ENCODE measurements around the gene DERA.
"Not testable (repeated sequence)": the region's sequence is repeated elsewhere in the genome, so short reads cannot be mapped to it uniquely, and the experiment has no call there.

Gene DERA

DNA sequence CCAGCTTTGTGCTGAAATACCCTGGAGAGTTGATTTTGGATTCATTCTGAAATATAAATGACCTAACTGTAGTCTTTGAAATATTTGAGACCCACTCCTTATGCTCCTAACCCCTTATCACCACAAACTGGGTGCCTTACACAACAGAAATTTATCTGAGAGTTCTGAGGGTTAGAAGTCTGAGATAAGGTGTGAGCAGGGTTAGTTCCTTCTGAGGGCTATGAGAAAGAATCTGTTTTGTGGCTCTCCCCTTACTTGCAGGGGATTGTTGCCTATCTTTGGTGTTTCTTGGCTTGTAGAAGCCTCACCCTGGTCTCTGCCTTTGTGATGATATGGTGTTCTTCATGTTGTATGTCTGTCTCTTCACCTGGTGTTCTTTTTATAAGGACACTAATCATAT is 91.7 kb downstream of the DERA start:
- no peak for DNase-seq (ENCODE audit: low read depth in 2 of 2, low spot score in 1 of 2)

DNA sequence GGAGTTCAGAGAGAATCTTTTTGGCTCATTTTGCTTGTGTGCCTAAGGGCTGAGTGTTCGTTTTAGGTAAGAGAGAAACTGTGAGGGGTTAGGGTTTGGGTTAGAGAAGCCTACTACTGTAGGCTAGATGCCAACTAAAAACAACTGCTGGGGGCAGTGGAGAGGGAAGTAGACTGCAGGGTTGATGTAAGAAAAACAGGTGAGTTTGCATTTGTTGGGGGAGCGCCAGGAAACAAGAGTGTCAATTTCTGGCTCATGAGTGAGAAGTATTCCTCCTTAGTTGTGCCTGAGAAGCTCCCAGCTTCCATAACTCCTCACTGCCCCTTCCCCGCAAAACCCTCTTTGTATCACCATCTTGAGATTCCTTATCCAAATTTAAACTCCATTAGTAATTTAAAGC is 92.3 kb downstream of the DERA start:
- DNase-seq (ENCODE audit: low read depth in 2 of 2, low spot score in 1 of 2), result no peak

GRCh38 chr12:16006752-16007151 is 95.6 kb downstream of the DERA start:
- no peak for DNase-seq (ENCODE audit: low read depth in 2 of 2, low spot score in 1 of 2)

DNA sequence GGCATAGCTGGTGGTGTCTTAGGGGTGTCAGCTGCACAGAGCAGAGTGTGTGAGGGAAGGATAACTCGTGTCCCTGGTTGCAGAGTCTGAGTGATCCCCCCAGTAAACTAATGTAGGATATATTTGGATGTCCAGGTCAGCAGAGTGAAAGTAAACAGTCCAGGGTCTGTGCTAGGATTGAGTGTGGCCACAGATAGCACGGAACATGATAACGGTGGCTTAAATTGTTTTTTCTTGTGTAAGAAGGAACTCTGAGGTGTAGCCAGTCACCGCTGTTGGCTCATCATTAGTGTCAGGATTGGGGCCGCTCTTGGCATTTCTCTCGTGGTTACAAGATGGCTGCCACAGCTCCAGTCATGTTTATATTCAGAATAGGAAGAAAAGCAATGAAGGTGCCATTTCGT is 97.3 kb downstream of the DERA start:
- no peak for DNase-seq (ENCODE audit: low read depth in 2 of 2, low spot score in 1 of 2)

DNA sequence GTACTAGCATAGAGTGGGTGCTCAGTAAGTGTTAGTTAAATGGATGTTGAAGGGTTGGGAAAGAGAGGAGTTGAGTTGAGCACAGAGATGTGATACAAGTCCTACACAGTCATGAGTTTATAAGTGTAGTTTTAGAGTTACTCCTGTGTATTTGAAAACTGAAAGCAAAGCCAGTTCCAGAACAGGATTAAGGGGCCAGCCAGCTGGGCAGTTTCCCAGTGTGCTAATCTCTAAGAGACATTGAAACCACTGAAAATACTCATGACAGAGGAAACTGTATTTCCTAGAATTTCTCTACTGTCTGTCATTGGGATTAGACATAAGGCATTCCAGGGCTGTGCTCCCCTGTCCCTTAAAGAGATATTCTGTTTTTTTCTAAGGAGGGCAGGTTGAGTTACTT is 101.0 kb downstream of the DERA start:
- DNase-seq (ENCODE audit: low read depth in 2 of 2, low spot score in 1 of 2), result no peak

DNA sequence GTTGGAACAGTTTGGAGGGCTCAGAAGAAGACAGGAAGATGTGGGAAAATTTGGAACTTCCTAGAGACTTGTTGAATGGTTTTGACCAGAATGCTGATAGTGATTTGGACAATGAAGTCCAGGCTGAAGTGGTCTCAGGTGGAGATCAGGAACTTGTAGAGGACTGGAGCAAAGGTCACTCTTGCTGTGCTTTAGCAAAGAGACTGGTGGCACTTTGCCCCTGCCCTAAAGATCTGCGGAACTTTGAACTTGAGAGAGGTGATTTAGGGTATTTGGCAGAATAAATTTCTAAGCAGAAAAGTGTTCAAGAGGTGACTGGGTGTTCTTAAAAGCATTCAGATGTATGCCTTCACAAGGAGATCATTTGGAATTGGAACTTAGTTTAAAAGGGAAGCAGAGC is 102.6 kb downstream of the DERA start:
- DNase-seq (ENCODE audit: low read depth in 2 of 2, low spot score in 1 of 2), result not testable (repeated sequence)

DNA sequence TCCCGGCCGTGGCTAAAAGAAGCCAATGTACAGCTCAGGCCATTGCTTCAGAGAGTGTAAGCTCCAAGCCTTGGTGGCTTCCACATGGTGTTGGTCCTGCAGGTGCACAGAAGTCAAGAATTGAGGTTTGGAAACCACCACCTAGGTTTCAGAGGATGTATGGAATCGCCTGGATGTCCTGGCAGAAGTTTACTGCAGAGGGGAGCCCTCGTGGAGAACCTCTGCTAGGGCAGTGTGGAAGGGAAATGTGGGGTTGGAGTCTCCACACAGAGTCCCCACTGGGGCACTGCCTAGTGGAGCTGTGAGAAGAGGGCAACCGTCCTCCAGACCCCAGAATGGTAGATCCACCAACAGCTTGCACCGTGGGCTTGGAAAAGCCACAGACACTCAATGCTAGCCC is 103.3 kb downstream of the DERA start:
- DNase-seq (ENCODE audit: low read depth in 2 of 2, low spot score in 1 of 2), result not testable (repeated sequence)

DNA sequence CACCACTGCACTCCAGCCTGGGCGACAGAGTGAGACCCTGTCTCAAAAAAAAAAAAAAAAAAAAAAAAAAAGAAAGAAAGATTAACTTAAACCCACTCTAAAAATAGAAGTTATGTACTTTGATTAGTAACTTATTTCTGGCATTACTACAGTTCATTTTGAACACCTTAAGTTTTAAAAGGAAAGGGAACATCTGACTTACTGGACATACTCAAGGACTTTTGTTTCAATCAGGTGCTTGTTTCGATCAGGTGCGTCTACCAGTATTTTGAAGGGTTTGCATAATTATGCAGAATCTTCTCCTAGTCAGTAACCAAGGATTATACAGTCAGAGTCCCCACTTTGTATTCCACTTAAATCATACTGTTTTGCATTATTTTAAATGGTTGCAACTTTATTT is 105.6 kb downstream of the DERA start:
- DNase-seq (ENCODE audit: low read depth in 2 of 2, low spot score in 1 of 2), result no peak

DNA sequence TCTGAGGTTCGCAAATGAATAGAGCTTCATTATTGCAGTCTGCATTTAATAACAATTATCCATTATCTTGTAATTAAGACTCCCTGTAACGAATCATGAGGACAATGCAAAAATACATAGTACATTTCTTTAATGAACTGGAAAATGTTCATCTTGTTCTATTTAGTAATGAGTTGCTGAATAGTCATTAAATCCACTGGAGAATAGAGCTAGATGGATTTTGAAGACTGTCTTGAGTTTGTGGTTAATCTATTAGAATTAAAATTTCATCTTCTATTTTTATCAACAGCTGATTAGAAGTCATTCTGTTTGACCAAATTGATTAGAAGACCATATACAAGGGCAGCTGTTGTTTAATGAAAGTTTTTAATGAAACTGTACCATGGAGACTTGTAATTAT is 107.2 kb downstream of the DERA start:
- DNase-seq (ENCODE audit: low read depth in 2 of 2, low spot score in 1 of 2), result no peak

DNA sequence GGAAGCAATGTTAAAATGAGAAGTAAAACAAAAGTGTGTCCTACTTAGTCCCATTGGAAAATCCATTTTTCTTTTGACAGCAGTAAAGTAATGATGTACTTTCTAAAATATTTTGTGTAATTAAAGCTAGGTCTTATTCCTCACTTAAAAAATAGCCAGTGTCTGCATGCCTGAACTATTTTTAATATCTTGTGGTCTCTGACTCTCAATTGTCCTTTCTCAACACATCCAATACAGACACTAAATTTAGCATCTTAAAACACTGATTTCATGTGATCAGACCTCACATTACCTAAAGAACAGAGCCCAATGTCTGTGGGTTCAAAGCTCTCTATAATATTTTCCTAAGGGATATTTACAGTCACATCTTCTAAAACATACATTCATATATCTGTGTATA is 108.0 kb downstream of the DERA start:
- no peak for DNase-seq (ENCODE audit: low read depth in 2 of 2, low spot score in 1 of 2)

- DNase-seq (ENCODE audit: low read depth in 2 of 2, low spot score in 1 of 2), result no peak
Measured at GRCh38 chr12:16020031-16020430, 108.9 kb downstream of the DERA start.

- no peak for DNase-seq (ENCODE audit: low read depth in 2 of 2, low spot score in 1 of 2)
Measured at GRCh38 chr12:16021026-16021425, 109.9 kb downstream of the DERA start.

DNA sequence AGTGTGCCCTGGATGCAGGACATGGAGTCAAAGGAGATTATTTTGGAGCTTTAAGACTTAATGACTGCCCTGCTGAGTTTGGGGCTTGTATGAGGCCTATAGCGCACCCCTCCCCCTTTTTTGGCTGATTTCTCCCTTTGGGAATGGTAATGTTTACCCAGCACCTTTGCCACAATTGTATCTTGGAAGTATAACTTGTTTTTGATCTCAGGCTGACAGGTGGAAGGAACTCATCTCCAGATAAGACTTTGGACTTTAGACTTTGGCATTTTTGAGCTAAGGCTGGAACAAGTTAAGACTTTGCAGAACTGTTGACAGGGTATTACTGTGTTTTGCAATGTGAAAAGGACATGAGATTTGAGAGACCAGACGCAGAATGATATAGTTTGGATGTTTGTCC is 110.5 kb downstream of the DERA start:
- no peak for DNase-seq (ENCODE audit: low read depth in 2 of 2, low spot score in 1 of 2)

- DNase-seq (ENCODE audit: low read depth in 2 of 2, low spot score in 1 of 2), result no peak
Measured at GRCh38 chr12:16027002-16027401, 115.9 kb downstream of the DERA start.

DNA sequence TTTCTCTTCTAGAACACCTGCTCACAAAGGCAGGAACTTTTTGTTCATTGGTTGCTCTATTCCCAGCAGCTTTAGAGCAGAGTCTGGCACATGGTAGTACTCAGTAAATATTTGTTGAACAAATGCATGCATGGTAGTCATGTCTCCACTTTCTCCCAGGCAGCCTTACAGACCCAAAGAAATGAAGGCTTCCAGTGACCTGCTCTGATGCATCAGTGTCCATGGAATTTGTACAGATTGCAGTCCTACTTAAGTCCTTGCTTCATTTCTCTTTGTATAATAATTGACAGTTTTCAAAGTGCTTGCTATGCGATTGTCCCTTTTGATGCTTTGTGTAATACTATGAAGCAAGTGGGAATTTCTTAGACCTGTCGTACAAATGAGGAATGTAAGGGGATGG is 119.6 kb downstream of the DERA start:
- DNase-seq (ENCODE audit: low read depth in 2 of 2, low spot score in 1 of 2), result no peak

- no peak for DNase-seq (ENCODE audit: low read depth in 2 of 2, low spot score in 1 of 2)
Measured at GRCh38 chr12:16034136-16034817, 123.1 kb downstream of the DERA start.

DNA sequence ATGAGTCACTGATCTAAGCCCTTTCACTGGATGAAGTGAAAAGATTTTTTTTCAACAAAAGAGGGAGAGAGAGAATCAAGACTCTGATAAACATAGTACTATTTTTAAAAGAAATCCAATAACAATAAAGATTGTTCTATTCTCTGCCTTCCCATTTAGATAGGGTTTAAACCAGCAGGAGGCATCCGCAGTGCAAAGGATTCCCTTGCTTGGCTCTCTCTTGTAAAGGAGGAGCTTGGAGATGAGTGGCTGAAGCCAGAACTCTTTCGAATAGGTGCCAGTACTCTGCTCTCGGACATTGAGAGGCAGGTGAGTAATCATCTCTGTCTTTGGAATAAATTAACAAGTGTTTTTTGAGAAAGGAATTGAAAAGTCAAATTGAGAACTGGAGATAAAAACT is 124.9 kb downstream of the DERA start:
- no peak for DNase-seq (ENCODE audit: low read depth in 2 of 2, low spot score in 1 of 2)

GRCh38 chr12:16037533-16037932 is 126.4 kb downstream of the DERA start:
- DNase-seq (ENCODE audit: low read depth in 2 of 2, low spot score in 1 of 2), result no peak

DNA sequence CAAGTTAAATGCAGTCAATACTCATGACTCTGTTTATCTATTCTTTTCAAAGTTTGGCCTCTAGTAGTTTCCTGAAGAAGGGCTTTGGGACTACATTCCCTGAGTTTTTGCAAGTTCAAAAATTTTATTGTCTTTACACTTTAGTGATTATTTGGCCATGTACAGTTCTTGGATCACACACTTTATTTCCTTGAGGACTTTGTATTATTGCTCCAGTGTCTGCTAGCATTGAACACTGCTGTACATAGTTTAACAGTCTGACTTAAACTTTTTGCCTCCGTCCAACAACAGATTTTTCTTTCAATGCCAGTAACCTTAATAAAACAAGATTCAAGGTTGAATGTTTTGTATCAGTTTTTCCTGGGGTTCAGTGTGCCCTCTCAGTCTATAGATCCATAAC is 132.3 kb downstream of the DERA start:
- DNase-seq (ENCODE audit: low read depth in 2 of 2, low spot score in 1 of 2), result no peak

DNA sequence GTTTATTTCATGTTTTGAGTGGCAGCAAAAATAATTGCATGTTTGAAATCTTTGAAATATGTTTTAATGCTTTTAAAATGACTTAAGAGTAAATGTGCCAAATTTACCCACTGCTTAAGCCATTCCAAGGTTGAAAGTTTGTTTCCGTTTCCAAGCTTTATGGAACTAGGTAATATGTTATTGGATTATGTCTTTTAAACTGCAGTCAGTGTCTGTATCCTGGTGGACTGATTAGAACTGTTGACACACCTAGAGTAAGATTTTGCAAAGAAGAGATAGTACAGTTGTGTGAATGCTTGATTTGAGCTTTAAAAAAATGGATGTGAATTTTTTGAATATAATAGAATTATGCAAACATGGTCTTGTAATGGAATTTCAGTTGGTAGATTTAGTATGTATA is 135.1 kb downstream of the DERA start:
- no peak for DNase-seq (ENCODE audit: low read depth in 2 of 2, low spot score in 1 of 2)

- no peak for DNase-seq (ENCODE audit: low read depth in 2 of 2, low spot score in 1 of 2)
Measured at GRCh38 chr12:16048511-16048910, 137.4 kb downstream of the DERA start.

GRCh38 chr12:16056910-16057309 is 145.8 kb downstream of the DERA start:
- no peak for DNase-seq (ENCODE audit: low read depth in 2 of 2, low spot score in 1 of 2)

DNA sequence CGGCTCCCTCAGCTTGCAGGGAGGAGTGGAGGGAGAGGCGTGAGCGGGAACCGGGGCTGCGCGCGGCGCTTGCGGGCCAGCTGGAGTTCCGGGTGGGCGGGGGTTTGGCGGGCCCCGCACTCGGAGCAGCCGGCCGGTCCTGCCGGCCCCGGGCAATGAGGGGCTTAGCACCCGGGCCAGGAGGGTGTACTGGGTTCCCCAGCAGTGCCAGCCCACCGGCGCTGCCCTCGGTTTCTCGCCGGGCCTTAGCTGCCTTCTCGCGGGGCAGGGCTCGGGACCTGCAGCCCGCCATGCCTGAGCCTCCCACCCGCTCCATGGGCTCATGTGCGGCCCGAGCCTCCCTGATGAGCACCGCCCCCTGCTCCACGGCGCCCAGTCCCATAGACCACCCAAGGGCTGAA is 146.2 kb downstream of the DERA start:
- not testable (repeated sequence) for DNase-seq (ENCODE audit: low read depth in 2 of 2, low spot score in 1 of 2)

GRCh38 chr12:16062611-16063010 is 151.5 kb downstream of the DERA start:
- no peak for DNase-seq (ENCODE audit: low read depth in 2 of 2, low spot score in 1 of 2)

All from stimulated activated CD8-positive, alpha-beta memory T cell treated with anti-CD3 and anti-CD28 coated beads, Interleukin-4, amount 100 ng/mL, for 4 hours (primary cell).